GM21528 (cell line): ENCODE results near the gene ENPP7.

Source experiments
- ATAC-seq: cut with Tn5 transposase; IDR thresholded peaks from one replicate; pipeline ENCODE4 v1.9.1; 2021; ENCODE audit warnings: mild to moderate bottlenecking, moderate library complexity; ENCODE audit not compliant: unreplicated experiment, low FRiP score

The ENPP7 gene

GRCh38 chr17:79702034-79702433 is 28.7 kb upstream of the ENPP7 start:
- no peak for ATAC-seq

DNA sequence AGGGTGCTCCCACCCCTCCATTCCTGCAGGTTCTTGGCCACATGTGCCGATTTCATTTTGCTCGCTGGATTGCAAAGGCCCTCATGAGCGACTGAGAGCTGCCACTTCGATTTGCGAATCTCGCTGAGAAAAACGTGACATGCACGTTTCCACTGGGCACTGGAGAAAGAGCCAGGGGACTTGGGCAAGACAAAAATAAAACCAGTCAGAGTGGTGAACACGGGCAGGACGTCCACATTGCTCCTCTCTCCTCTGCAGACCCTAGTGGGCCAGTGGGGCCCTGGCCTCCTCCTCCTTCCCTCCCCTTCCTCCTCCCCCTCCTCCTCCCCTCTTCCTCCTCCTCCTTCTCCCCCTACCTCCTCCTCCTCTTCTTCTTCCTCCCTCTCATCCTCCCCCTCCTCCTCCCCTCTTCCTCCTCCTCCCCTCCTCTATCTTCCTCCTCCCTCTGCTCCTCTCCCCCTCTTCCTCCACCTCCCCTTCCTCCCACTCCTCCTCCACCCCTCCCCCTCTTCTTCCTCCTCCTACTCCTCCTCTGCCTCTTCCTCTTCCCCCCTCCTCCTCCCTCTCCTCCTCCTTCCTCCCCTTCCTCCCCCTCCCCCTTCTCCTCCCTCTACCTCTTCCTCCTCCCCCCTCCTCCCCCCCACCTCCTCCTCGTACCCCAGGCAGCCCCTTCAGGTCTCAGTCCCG is 28.1 kb upstream of the ENPP7 start:
- ATAC-seq = no peak

DNA sequence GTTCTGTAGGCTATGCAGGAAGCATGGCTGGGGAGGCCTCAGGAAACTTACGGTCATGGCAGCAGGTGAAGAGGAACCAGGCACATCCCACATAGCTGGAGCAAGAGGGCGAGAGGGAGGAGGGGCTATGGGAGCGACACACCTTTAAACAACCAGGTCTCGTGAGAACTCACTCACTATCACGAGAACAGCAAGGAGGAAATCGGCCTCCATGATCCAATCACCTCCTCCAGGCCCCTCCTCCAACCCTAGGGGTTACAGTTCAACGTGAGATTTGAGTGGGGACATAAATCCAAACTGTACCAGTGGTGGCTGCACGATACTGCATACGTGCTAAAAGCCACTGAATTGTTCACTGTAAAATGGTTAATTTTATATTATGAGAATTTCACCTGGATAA is 26.1 kb upstream of the ENPP7 start:
- ATAC-seq = no peak

DNA sequence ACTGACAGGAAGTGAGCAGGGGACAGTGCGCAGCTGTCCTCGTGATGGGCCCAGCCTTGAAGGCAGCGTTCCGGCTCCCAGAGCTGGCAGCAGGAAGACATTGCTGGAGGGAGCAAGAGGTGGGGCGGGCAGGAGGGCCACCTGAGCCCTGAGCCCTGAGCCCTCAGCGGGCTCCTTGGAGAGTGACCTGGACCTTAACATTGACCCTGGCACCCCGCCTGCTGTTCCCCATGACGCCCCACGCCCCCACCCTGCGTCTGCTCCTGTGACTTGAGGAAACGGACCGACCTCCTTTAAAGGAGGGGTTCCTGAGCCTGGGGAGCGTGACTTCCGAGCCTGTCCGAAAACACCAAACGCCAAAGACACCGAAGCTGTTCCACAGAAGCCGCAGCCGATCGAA is 25.1 kb upstream of the ENPP7 start:
- ATAC-seq = no peak

- no peak for ATAC-seq
Measured at GRCh38 chr17:79706931-79707850, 23.6 kb upstream of the ENPP7 start.

GRCh38 chr17:79707931-79708891 is 22.5 kb upstream of the ENPP7 start:
- no peak for ATAC-seq

- ATAC-seq = no peak
Measured at GRCh38 chr17:79711715-79712305, 18.9 kb upstream of the ENPP7 start.

DNA sequence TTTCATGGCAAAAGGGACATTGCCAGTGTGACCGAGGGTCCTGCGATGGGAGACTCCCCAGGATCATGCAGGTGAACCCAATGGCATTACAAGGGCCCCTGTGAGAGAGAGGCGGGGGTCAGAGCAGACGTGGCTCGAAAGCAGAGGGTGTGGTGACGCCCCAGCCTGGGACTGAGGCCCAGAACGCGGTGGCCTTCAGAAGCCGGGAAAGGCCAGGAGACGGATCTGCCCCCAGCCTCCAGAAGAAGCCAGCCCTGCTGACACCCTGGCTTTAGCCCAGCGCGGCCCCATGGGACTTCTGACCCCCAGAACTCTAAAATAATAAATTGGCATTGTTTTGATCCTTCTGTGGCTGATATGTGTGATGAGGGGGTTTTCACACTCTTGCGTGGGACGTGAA is 17.4 kb upstream of the ENPP7 start:
- ATAC-seq = no peak

GRCh38 chr17:79714176-79715097 is 16.3 kb upstream of the ENPP7 start:
- ATAC-seq = no peak

DNA sequence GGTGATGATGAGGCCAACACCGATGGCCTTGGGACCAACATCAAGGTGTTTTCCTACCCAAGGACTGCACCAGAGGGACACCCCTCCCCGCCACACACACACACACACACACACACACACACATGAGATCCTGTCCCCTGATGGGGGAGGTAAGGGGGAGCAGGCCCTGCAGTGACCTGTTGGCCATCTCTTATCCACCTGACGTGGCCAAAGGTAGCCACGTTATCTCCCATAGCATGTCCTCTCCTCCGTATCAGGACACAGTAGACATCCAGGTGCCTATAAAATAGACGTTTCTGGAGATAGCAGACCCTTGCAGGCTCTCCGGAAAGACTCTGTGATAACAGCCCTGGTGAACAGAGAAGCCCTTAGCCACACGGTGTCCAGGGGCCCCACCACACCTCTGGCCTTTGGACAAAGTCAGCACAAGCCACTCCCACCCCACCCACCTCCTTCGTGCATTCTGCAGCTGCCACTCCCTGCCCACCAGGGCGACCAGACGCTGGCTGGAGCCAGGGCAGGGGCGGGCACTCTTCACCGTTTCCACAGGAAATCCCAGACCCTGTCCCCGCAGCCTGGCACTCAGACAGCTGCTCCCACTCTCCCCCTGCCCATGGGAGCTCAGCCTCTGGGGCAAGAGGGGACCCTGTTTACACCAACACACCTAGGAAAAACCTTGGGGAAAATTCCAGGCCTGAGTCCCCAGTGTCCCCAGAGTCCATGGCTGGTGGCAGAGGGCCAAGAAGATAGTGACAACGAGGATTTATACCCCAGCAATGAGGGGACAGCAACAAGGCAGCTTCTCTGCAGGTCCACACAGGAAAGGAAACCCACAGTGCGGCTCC is 15.4 kb upstream of the ENPP7 start:
- ATAC-seq = no peak

DNA sequence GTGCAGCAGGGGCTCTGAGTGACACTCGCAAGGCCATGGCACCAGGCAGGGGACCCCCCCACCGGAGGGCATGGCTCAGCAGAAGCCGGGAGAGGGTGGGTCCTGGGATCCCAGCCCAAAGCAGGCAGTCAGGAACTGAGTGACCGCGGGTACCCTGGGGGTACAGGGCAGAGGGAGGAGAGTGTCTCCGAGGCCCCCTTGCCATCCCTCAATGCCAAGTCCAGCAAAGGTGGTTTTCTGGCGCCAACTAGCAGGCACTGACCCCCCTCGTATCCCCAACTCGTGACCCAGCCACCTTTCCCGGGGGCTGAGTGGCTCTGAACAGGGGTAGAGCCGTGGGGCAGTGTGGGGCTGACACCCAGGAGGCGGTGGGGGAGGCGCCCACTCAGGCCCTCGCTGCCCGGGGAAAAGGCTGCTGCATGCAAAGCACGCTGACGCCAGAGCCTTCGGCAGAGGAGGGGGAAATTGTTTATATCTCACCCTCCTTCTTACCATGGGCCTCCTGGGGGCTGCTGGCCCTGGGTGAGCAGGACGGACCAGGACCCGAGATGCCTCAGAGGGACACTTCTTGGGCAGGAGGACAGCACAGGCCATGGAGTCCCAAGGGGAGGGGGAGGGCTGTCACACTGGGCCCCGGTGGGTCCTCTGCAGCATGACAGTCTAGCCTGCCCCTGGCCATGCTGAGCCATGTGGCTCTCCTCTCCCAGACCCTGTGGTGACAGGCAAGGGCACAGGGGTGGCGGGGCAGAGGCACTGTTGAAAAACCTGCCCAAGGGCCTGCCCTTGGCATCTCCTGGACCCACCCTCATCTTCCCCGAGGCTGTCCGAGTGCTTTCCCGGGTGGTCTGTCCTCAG is 14.6 kb upstream of the ENPP7 start:
- ATAC-seq = no peak

DNA sequence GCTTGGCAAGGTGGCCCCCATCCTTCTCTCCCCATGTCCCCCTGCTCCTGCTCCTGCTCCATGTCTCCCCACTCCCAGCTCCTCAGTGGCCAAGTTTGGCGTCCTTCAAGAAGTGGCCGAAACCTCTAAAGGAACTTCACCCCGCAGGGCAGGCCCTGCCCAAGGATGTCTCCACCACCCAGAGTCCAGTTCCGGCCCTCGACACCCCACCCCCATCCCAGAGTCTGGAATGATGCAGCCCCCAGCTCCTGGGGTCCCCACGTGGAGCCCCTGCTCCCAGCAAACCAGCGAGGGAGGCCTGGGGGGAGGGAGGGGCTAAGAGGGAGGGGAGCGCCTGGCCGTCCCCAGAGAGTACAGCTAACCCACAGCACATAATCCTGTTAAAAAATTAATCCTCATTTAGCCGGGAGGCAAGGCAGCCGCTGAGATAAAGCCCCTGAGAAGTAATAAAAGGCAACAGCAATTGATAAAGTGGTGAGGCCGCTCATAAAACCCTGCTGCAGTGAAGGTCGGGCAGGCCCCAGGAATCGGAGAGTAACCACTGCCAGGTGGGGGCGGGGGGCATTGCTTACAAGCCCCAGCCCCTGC is 9.9 kb upstream of the ENPP7 start:
- ATAC-seq = no peak

DNA sequence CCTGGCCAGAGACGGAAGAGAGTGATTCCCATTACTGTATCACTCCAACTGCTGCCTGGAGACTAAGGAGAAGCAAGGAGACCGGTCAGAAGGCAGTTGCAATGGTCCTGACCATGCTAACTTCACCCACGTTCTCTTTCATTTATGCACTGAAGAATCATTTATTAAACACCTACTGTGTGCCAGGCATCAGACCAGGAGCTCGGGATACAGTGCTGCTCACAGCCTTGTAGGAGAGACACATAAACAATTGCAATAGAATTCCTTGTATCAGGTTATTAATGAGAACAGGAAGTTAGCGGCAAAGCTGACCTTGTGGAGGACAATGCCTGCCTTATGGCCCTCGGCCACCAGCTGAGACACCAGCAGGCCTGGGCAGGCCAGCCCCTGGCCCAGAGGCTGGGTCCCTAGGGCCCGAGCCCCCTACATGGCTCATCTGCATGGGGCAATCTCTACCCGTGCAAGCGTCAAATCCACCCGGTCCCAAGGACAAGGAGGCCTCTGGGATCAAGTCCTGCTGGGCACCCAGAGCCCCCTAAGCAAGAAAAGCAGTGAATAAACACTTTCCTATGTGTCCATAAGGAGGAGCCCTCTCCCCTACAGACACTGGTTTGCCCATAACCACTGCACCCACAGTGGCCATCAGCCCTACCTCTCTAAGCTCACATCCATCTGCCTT is 8.6 kb upstream of the ENPP7 start:
- ATAC-seq = no peak

- no peak for ATAC-seq
Measured at GRCh38 chr17:79722787-79723186, 8.0 kb upstream of the ENPP7 start.

DNA sequence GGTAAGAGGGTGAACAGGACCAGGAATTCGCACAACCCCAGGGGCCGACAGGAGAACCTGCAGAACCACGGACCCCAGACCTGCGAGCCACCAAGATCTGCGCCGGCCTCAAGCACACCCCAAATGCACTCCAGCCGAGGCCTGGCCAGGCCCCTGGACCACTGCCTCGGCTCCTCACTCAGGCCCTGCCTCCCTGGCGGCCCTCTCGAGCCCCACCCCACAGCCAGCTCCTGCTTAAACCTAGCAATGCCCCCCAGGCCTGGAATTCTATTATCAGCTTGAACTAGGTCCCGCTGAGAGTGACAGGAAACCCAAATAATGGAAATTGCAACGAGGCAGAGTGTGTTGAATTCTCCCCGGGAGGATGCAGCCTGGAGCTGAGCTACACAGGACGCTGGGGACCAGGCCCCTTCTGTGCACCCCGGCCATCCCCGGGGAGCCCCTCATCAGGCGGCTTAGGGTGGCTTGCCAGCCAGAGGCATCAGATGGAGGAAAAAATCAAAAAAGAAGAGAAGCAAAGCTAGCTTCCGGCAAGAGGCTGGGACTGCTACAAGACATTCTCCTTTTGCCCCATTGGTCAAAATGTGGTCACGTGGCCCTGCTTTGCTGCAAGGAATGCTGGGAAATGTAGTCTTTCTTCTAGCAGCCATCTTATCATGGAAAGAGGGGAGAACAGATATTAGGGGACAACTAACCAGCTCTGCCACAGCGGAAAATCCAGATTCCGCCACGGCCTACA is 2.4 kb upstream of the ENPP7 start:
- ATAC-seq = no peak

- ATAC-seq = no peak
Measured at GRCh38 chr17:79728908-79729471, 1.8 kb upstream of the ENPP7 start.
